CD4-positive, alpha-beta T cell treated with Interleukin-15 for 4 hours (primary cell): Measurements from ENCODE around the gene FKBP10.

Experiments used
- DNase-seq: peaks from one replicate; pipeline ENCODE4 v3.0.0-alpha.2; 2020; ENCODE audit warnings: low spot score

The FKBP10 gene

GRCh38 chr17:41784207-41784744 lies 28.5 kb upstream of the FKBP10 start:
- DNase-seq = no peak

GRCh38 chr17:41785091-41785858 lies 27.5 kb upstream of the FKBP10 start:
- no peak for DNase-seq

GRCh38 chr17:41785859-41786226 lies 27.0 kb upstream of the FKBP10 start:
- DNase-seq = no peak

GRCh38 chr17:41786227-41787020 lies 26.4 kb upstream of the FKBP10 start, which contains the start of gene JUP:
TSS of gene JUP (minus strand) at chr17:41786711. CDS start at chr17:41771854, 14,857 bp downstream.
- DNase-seq = peak; percentile 85

GRCh38 chr17:41787021-41787418 lies 25.8 kb upstream of the FKBP10 start:
- no peak for DNase-seq

- no peak for DNase-seq
Measured at GRCh38 chr17:41792845-41793783, 19.7 kb upstream of the FKBP10 start.

- DNase-seq = no peak
Measured at GRCh38 chr17:41793784-41794539, 18.8 kb upstream of the FKBP10 start.

GRCh38 chr17:41794540-41794975 lies 18.2 kb upstream of the FKBP10 start:
- no peak for DNase-seq

- DNase-seq = no peak
Measured at GRCh38 chr17:41796121-41796895, 16.5 kb upstream of the FKBP10 start.

- DNase-seq = no peak
Measured at GRCh38 chr17:41797377-41797776, 15.4 kb upstream of the FKBP10 start.

GRCh38 chr17:41799366-41799765 lies 13.4 kb upstream of the FKBP10 start:
- no peak for DNase-seq

- DNase-seq = no peak
Measured at GRCh38 chr17:41800601-41801373, 12.0 kb upstream of the FKBP10 start.

GRCh38 chr17:41801374-41802271 lies 11.2 kb upstream of the FKBP10 start:
- DNase-seq = peak; percentile 70

- DNase-seq = no peak
Measured at GRCh38 chr17:41803049-41804020, 9.5 kb upstream of the FKBP10 start.

GRCh38 chr17:41806685-41807445 lies 5.9 kb upstream of the FKBP10 start:
- no peak for DNase-seq
